Measurements from ENCODE around the gene PDHX.

GRCh38 chr11:34910817-34911216, 5.6 kb upstream of the PDHX start:
- TF ChIP-seq EGR1 (IDR thresholded peaks at IDR 0.05) (no peak), NFIC (IDR thresholded peaks at IDR 0.05) (no peak), YY1 (IDR thresholded peaks at IDR 0.05; ENCODE audit: low read depth) (no peak), TCF12 (IDR thresholded peaks at IDR 0.05; ENCODE audit: low read depth) (no peak)

Data from Ishikawa (cell line).